Activated T-cell treated with anti-CD3 and anti-CD28 coated beads for 48 hours (primary cell): ENCODE results near the gene HDAC6.

ENCODE experiments used
- DNase-seq: peaks from one replicate; pipeline ENCODE4 v3.0.0-alpha.2; 2020; ENCODE audit warnings: low read depth

HDAC6 gene

GRCh38 chrX:48801280-48802088 lies at the start of gene HDAC6:
HDAC6 (plus strand) TSS chrX:48802067; CDS start chrX:48802693, 626 bp downstream.
- peak; percentile 92 for DNase-seq

- DNase-seq, result no peak
Measured at GRCh38 chrX:48752498-48752897, 49.4 kb upstream of the HDAC6 start.

GRCh38 chrX:48753708-48754228 lies 48.1 kb upstream of the HDAC6 start:
- DNase-seq, result no peak

GRCh38 chrX:48754238-48754637 lies 47.6 kb upstream of the HDAC6 start:
- DNase-seq, result no peak

- no peak for DNase-seq
Measured at GRCh38 chrX:48761674-48762471, 40.0 kb upstream of the HDAC6 start, which contains the start of gene GLOD5. GLOD5 (plus strand) TSS chrX:48761747; CDS start chrX:48761791, 44 bp downstream.

- no peak for DNase-seq
Measured at GRCh38 chrX:48769230-48769629, 32.6 kb upstream of the HDAC6 start.

- DNase-seq, result no peak
Measured at GRCh38 chrX:48770296-48770695, 31.6 kb upstream of the HDAC6 start.

GRCh38 chrX:48772602-48773001 lies 29.3 kb upstream of the HDAC6 start:
- DNase-seq, result no peak

- DNase-seq, result no peak
Measured at GRCh38 chrX:48776818-48777439, 24.9 kb upstream of the HDAC6 start.

GRCh38 chrX:48779399-48779798 lies 22.5 kb upstream of the HDAC6 start:
- DNase-seq, result no peak

- no peak for DNase-seq
Measured at GRCh38 chrX:48781705-48782104, 20.2 kb upstream of the HDAC6 start.

GRCh38 chrX:48782216-48782615 lies 19.7 kb upstream of the HDAC6 start:
- DNase-seq, result no peak

GRCh38 chrX:48782795-48783194 lies 19.1 kb upstream of the HDAC6 start:
- no peak for DNase-seq

- DNase-seq, result no peak
Measured at GRCh38 chrX:48784726-48785125, 17.1 kb upstream of the HDAC6 start.

- DNase-seq, result no peak
Measured at GRCh38 chrX:48785186-48785539, 16.7 kb upstream of the HDAC6 start.

GRCh38 chrX:48785540-48786214 lies 16.2 kb upstream of the HDAC6 start:
- no peak for DNase-seq

- DNase-seq, result no peak
Measured at GRCh38 chrX:48786341-48786800, 15.5 kb upstream of the HDAC6 start, which contains the start of gene GATA1. GATA1 (plus strand) TSS chrX:48786590; CDS start chrX:48791110, 4,520 bp downstream.

- no peak for DNase-seq
Measured at GRCh38 chrX:48786825-48787504, 14.9 kb upstream of the HDAC6 start.

GRCh38 chrX:48787505-48788443 lies 14.1 kb upstream of the HDAC6 start:
- no peak for DNase-seq
